ENCODE results near the gene SENP1. TPM values are rescaled to one million over a fixed set of nuclear protein-coding genes. Genes with fewer than 3 reads are reported as not detected.

Gene SENP1
- total RNA-seq, 1 donor from 2014 or later = 24.2 TPM

GRCh38 chr12:48036818-48037217 is 69.1 kb downstream of the SENP1 start:
- no peak for DNase-seq
- no peak overlapping the region for H3K27ac Mint-ChIP-seq (ENCODE audit: unreplicated experiment)
- TF ChIP-seq CTCF (IDR thresholded peaks at IDR 0.05; ENCODE audit: partially characterized antibody, unreplicated experiment) = no peak
- no peaks in the 10 kb centered on the region for H3K27me3 Mint-ChIP-seq (ENCODE audit: unreplicated experiment)
- no peak overlapping the region for H3K4me3 Mint-ChIP-seq (ENCODE audit: unreplicated experiment)
- no peaks in the 10 kb centered on the region for H3K36me3 Mint-ChIP-seq (ENCODE audit: unreplicated experiment)
- no peaks in the 10 kb centered on the region for H3K9me3 Mint-ChIP-seq (ENCODE audit: unreplicated experiment)
- peaks cover 6% of the 10 kb centered on the region for H3K4me1 Mint-ChIP-seq (ENCODE audit: low read depth, unreplicated experiment)

- TF ChIP-seq CTCF (IDR thresholded peaks at IDR 0.05; ENCODE audit: partially characterized antibody, unreplicated experiment) = no peak
- Mint-ChIP-seq H3K9me3 (ENCODE audit: unreplicated experiment) (no peaks in the 10 kb centered on the region), H3K4me1 (ENCODE audit: low read depth, unreplicated experiment) (peaks cover 6% of the 10 kb centered on the region), H3K4me3 (ENCODE audit: unreplicated experiment) (no peak overlapping the region), H3K27ac (ENCODE audit: unreplicated experiment) (no peak overlapping the region), H3K36me3 (ENCODE audit: unreplicated experiment) (no peaks in the 10 kb centered on the region), H3K27me3 (ENCODE audit: unreplicated experiment) (no peaks in the 10 kb centered on the region)
- no peak for DNase-seq
Measured at GRCh38 chr12:48034835-48035805, 70.8 kb downstream of the SENP1 start.

- Mint-ChIP-seq H3K4me3 (ENCODE audit: unreplicated experiment) (no peak overlapping the region), H3K36me3 (ENCODE audit: unreplicated experiment) (no peaks in the 10 kb centered on the region), H3K9me3 (ENCODE audit: unreplicated experiment) (peaks cover 3% of the 10 kb centered on the region), H3K27ac (ENCODE audit: unreplicated experiment) (no peak overlapping the region), H3K27me3 (ENCODE audit: unreplicated experiment) (no peaks in the 10 kb centered on the region), H3K4me1 (ENCODE audit: low read depth, unreplicated experiment) (peaks cover 6% of the 10 kb centered on the region)
- DNase-seq = no peak
- no peak for TF ChIP-seq CTCF (IDR thresholded peaks at IDR 0.05; ENCODE audit: partially characterized antibody, unreplicated experiment)
Measured at GRCh38 chr12:48033451-48033850, 72.4 kb downstream of the SENP1 start.

- peaks cover 3% of the 10 kb centered on the region for H3K9me3 Mint-ChIP-seq (ENCODE audit: unreplicated experiment)
- peaks cover 4% of the 10 kb centered on the region for H3K4me1 Mint-ChIP-seq (ENCODE audit: low read depth, unreplicated experiment)
- H3K27ac Mint-ChIP-seq (ENCODE audit: unreplicated experiment) = no peak overlapping the region
- DNase-seq = no peak
- H3K27me3 Mint-ChIP-seq (ENCODE audit: unreplicated experiment) = no peaks in the 10 kb centered on the region
- no peak overlapping the region for H3K4me3 Mint-ChIP-seq (ENCODE audit: unreplicated experiment)
- no peak for TF ChIP-seq CTCF (IDR thresholded peaks at IDR 0.05; ENCODE audit: partially characterized antibody, unreplicated experiment)
- no peaks in the 10 kb centered on the region for H3K36me3 Mint-ChIP-seq (ENCODE audit: unreplicated experiment)
Measured at GRCh38 chr12:48032597-48032996, 73.3 kb downstream of the SENP1 start.
